ENCODE measurements around the gene BTBD18. TPM values are rescaled to one million over a fixed set of nuclear protein-coding genes. Genes with fewer than 3 reads are reported as not detected.

BTBD18 gene
- total and polyA plus RNA-seq, 2 of the 13 experiments (the other 11 are each of a cell fraction or from before 2014, with no cell fraction given): not detected

DNA sequence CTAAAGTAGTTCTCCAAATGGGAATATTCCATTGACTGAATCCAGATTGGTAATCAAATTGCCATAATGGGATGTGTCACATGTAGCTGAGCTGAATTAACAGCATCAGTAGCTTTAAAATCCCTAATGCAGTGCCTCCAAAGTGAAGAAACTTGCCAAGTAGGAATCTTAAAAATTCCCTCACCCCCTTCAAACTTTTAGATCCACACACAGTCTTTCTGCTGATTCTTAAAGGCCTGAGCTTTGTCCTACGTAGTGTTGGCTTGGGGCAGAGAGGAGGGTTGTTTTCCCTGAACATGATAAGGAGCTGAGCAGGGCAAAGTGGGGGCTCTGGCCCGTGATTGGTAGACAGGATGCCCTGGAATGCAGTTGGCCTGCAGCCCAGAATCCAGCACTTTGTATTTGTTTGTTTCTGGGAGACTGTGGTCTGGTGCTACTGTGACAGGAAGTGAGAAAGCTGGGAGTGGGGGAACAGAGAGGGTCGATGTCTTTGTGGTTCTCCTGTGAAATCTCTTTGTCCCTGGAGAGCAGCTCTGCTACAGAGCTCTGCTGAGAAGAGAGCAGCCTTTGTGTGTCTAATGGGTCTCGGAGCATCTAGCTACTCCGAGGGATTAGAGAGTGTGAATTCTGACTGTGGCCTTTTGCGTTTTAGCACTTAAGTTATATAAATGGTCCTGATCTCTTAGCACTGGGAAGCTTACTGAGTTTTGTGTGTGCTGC lies 26.9 kb upstream of the BTBD18 start (continued):
- TF ChIP-seq, protein P1, sequence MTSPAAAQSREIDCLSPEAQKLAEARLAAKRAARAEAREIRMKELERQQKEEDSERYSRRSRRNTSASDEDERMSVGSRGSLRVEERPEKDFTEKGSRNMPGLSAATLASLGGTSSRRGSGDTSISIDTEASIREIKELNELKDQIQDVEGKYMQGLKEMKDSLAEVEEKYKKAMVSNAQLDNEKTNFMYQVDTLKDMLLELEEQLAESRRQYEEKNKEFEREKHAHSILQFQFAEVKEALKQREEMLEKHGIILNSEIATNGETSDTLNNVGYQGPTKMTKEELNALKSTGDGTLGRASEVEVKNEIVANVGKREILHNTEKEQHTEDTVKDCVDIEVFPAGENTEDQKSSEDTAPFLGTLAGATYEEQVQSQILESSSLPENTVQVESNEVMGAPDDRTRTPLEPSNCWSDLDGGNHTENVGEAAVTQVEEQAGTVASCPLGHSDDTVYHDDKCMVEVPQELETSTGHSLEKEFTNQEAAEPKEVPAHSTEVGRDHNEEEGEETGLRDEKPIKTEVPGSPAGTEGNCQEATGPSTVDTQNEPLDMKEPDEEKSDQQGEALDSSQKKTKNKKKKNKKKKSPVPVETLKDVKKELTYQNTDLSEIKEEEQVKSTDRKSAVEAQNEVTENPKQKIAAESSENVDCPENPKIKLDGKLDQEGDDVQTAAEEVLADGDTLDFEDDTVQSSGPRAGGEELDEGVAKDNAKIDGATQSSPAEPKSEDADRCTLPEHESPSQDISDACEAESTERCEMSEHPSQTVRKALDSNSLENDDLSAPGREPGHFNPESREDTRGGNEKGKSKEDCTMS (CRISPR knock-in tag; conservative IDR thresholded peaks at IDR 0.05): no peak
- TF ChIP-seq NR3C1 (CRISPR knock-in tag; IDR thresholded peaks at IDR 0.05) (no peak), HOXA5 (CRISPR knock-in tag; IDR thresholded peaks at IDR 0.05) (no peak; the same call in 1 of the 2 replicates), GFI1 (CRISPR knock-in tag; IDR thresholded peaks at IDR 0.05; ENCODE audit: borderline replicate concordance) (peak; percentile 76), ZNF33A (CRISPR knock-in tag; IDR thresholded peaks at IDR 0.05; ENCODE audit: borderline replicate concordance) (no peak), ISL2 (CRISPR knock-in tag; IDR thresholded peaks at IDR 0.05) (peak; percentile 87), ZFP62 (CRISPR knock-in tag; IDR thresholded peaks at IDR 0.05) (no peak), ZNF235 (CRISPR knock-in tag; IDR thresholded peaks at IDR 0.05; ENCODE audit: borderline replicate concordance) (no peak), SP140L (CRISPR knock-in tag; IDR thresholded peaks at IDR 0.05; ENCODE audit: borderline replicate concordance) (no peak), PHF5A (CRISPR knock-in tag; IDR thresholded peaks at IDR 0.05; ENCODE audit: low read depth, unreplicated experiment) (peak; percentile 73), KAT7 (CRISPR knock-in tag; IDR thresholded peaks at IDR 0.05; ENCODE audit: borderline replicate concordance) (no peak), GABPB1 (CRISPR knock-in tag; IDR thresholded peaks at IDR 0.05) (peak; percentile 66), CBX1 (IDR thresholded peaks at IDR 0.05; ENCODE audit: low read depth) (no peak), FOXC1 (CRISPR knock-in tag; IDR thresholded peaks at IDR 0.05; ENCODE audit: borderline replicate concordance) (no peak), ZNF225 (CRISPR knock-in tag; IDR thresholded peaks at IDR 0.05) (no peak), MLLT10 (CRISPR knock-in tag; IDR thresholded peaks at IDR 0.05) (no peak), SPEN (CRISPR knock-in tag; IDR thresholded peaks at IDR 0.05; ENCODE audit: low read depth) (peak; percentile 57; the same call in 1 of the 2 replicates), ZBTB1 (CRISPR knock-in tag; IDR thresholded peaks at IDR 0.05; ENCODE audit: borderline replicate concordance) (no peak), MAFK (conservative IDR thresholded peaks at IDR 0.05 in 1 of 2, IDR thresholded peaks at IDR 0.05 in 1 of 2; ENCODE audit: low read length in 2 of 2) (peak; percentile 14 to 37; a peak in 1 of 4 replicates)
- TF ChIP-seq, protein P2, sequence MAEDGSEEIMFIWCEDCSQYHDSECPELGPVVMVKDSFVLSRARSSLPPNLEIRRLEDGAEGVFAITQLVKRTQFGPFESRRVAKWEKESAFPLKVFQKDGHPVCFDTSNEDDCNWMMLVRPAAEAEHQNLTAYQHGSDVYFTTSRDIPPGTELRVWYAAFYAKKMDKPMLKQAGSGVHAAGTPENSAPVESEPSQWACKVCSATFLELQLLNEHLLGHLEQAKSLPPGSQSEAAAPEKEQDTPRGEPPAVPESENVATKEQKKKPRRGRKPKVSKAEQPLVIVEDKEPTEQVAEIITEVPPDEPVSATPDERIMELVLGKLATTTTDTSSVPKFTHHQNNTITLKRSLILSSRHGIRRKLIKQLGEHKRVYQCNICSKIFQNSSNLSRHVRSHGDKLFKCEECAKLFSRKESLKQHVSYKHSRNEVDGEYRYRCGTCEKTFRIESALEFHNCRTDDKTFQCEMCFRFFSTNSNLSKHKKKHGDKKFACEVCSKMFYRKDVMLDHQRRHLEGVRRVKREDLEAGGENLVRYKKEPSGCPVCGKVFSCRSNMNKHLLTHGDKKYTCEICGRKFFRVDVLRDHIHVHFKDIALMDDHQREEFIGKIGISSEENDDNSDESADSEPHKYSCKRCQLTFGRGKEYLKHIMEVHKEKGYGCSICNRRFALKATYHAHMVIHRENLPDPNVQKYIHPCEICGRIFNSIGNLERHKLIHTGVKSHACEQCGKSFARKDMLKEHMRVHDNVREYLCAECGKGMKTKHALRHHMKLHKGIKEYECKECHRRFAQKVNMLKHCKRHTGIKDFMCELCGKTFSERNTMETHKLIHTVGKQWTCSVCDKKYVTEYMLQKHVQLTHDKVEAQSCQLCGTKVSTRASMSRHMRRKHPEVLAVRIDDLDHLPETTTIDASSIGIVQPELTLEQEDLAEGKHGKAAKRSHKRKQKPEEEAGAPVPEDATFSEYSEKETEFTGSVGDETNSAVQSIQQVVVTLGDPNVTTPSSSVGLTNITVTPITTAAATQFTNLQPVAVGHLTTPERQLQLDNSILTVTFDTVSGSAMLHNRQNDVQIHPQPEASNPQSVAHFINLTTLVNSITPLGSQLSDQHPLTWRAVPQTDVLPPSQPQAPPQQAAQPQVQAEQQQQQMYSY (CRISPR knock-in tag; IDR thresholded peaks at IDR 0.05): no peak
- TF ChIP-seq, protein P3, sequence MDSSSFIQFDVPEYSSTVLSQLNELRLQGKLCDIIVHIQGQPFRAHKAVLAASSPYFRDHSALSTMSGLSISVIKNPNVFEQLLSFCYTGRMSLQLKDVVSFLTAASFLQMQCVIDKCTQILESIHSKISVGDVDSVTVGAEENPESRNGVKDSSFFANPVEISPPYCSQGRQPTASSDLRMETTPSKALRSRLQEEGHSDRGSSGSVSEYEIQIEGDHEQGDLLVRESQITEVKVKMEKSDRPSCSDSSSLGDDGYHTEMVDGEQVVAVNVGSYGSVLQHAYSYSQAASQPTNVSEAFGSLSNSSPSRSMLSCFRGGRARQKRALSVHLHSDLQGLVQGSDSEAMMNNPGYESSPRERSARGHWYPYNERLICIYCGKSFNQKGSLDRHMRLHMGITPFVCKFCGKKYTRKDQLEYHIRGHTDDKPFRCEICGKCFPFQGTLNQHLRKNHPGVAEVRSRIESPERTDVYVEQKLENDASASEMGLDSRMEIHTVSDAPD (CRISPR knock-in tag; IDR thresholded peaks at IDR 0.05): no peak
- TF ChIP-seq, protein P4, sequence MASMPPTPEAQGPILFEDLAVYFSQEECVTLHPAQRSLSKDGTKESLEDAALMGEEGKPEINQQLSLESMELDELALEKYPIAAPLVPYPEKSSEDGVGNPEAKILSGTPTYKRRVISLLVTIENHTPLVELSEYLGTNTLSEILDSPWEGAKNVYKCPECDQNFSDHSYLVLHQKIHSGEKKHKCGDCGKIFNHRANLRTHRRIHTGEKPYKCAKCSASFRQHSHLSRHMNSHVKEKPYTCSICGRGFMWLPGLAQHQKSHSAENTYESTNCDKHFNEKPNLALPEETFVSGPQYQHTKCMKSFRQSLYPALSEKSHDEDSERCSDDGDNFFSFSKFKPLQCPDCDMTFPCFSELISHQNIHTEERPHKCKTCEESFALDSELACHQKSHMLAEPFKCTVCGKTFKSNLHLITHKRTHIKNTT (CRISPR knock-in tag; IDR thresholded peaks at IDR 0.05): no peak

Measured in HepG2 (cell line).